Activated naive CD4-positive, alpha-beta T cell treated with anti-CD3 and anti-CD28 coated beads for 36 hours (primary cell): Measurements from ENCODE around the gene GABBR2. TPM values are rescaled to one million over a fixed set of nuclear protein-coding genes. Genes with fewer than 3 reads are reported as not detected.

Experiments
- CTCF ChIA-PET: fragments of 350-600 bp; sonication (Branson Sonifier 250); formaldehyde crosslinking; loops from one replicate; lab custom pipeline; 2021; ENCODE audit warnings: antibody characterized with exemption; lab: Charles Lee
- DNase-seq: peaks from one replicate; pipeline ENCODE4 v3.0.0-alpha.2; 2020
- H3K27ac Mint-ChIP-seq: one replicate; pipeline ENCODE4 v1.8.0; 2021; ENCODE audit warnings: mild to moderate bottlenecking, mixed read lengths
- H3K27me3 Mint-ChIP-seq: one replicate; pipeline ENCODE4 v1.8.0; 2021; ENCODE audit warnings: low read depth, mixed read lengths
- H3K36me3 Mint-ChIP-seq: one replicate; pipeline ENCODE4 v1.8.0; 2021; ENCODE audit warnings: low read depth, mixed read lengths
- H3K4me1 Mint-ChIP-seq: one replicate; pipeline ENCODE4 v1.8.0; 2021; ENCODE audit warnings: low read depth, mixed read lengths
- H3K4me3 Mint-ChIP-seq: one replicate; pipeline ENCODE4 v1.8.0; 2021; ENCODE audit warnings: mild to moderate bottlenecking, moderate library complexity, mixed read lengths
- H3K9me3 Mint-ChIP-seq: one replicate; pipeline ENCODE4 v1.8.0; 2021; ENCODE audit warnings: mixed read lengths
- intact Hi-C: fragments of 100-400 bp; cut with micrococcal nuclease; formaldehyde crosslinking; loops from one replicate; pipeline ENCODE4 v1.15.1; 2023
- total RNA-seq, 2 experiments: library from RNA; stranded (reverse); gene quantifications; one replicate each; pipeline ENCODE4 v1.2.3, GENCODE V29; 2021

GABBR2 gene
- total RNA-seq, 2 experiments from 2014 or later: not detected

DNA sequence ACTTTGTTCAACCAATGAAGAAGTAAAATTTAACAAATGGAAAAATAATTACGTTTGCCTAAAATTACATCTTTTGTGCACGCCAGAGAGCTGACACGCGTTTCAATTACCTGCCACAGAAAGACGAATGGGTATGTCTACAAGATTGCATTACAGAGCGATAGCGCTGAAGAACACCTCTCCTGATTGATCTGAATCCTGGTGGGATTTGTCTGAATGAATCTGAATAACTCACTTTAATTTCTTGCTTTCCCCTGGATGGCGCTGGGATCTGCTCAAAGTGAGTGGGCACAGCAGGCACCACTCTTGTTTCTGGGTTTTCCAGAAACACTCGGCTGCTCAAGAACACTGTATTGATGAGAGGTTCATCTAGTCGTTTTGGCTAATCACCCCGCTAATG, 304.5 kb downstream of the GABBR2 start:
- Mint-ChIP-seq H3K4me3 (no peak overlapping the region), H3K9me3 (no peaks in the 10 kb centered on the region), H3K4me1 (no peaks in the 10 kb centered on the region), H3K27ac (no peak overlapping the region), H3K27me3 (peaks cover 3% of the 10 kb centered on the region), H3K36me3 (no peaks in the 10 kb centered on the region)
- CTCF ChIA-PET: interaction anchor here (0.7 kb wide), 1 partner anchor 495 kb away, joined by 4 read pairs; no protein-coding TSS in a partner anchor
- intact Hi-C loops: no loop called here
- no peak for DNase-seq

DNA sequence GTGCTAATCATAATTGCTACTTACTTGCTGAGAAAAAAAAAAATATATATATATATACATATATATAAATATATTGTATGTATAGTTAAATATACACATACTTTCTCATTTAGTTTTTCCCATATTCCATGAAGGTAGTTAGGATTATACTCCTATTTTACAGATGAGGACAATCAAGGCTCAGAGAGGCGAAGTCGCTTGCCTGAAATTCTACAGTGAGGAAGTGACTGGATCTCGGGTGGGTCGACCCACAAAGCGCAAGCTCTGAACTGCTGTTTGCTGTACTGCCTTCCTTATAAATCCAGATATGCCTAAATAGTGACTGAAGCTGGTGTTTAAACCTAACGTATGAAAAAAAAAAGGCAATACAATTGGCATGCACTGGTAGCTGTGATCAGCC, 305.0 kb downstream of the GABBR2 start:
- Mint-ChIP-seq H3K27me3 (peaks cover 3% of the 10 kb centered on the region), H3K9me3 (no peaks in the 10 kb centered on the region), H3K36me3 (no peaks in the 10 kb centered on the region), H3K4me1 (no peaks in the 10 kb centered on the region), H3K27ac (no peak overlapping the region), H3K4me3 (no peak overlapping the region)
- intact Hi-C loops: no loop called here
- DNase-seq: no peak
- CTCF ChIA-PET: interaction anchor here (0.7 kb wide), 1 partner anchor 496 kb away, joined by 4 read pairs; no protein-coding TSS in a partner anchor

DNA sequence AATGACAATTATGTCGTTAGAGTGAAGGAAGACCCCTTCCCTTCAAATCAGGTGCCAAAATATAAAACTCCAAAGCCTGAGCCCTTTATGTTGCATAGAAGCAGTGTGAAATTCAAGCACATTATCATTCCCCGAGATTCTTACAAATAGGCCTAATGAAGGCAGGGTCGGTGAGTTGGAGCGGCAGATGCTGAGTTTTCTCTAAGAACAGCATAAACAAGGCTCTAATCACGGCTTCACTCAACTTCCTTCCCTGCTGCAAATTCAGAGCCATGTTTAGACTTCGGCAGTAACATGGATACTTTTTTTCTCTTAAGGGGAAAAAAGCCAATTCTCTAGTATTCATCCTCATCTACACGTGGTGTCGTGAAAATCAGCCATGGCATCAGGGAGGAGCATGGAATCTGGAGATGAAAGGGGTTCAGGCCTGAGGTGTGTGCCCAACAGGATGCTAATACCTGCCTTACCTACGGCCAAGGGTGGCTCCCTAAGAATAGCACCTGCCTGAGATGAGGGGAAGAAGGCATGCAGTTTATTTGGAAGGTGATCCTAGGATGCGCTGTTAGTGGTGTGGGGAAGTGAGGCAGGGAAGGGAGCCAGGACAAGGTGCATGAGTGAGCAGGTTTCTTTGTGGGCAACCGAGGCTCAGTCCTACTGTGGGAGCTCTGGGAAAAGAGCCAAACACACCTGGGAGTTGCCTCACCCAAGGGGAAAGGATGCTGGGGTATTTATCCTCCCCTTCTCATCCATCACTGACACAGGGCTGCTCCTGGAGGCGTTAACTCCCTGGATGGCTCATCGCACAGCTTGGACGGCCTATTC, 306.5 kb downstream of the GABBR2 start:
- Mint-ChIP-seq H3K36me3 (no peaks in the 10 kb centered on the region), H3K9me3 (no peaks in the 10 kb centered on the region), H3K4me3 (no peak overlapping the region), H3K4me1 (no peaks in the 10 kb centered on the region), H3K27ac (no peak overlapping the region), H3K27me3 (peaks cover 7% of the 10 kb centered on the region)
- CTCF ChIA-PET: no interaction called here
- DNase-seq: no peak
- intact Hi-C loops: no loop called here

DNA sequence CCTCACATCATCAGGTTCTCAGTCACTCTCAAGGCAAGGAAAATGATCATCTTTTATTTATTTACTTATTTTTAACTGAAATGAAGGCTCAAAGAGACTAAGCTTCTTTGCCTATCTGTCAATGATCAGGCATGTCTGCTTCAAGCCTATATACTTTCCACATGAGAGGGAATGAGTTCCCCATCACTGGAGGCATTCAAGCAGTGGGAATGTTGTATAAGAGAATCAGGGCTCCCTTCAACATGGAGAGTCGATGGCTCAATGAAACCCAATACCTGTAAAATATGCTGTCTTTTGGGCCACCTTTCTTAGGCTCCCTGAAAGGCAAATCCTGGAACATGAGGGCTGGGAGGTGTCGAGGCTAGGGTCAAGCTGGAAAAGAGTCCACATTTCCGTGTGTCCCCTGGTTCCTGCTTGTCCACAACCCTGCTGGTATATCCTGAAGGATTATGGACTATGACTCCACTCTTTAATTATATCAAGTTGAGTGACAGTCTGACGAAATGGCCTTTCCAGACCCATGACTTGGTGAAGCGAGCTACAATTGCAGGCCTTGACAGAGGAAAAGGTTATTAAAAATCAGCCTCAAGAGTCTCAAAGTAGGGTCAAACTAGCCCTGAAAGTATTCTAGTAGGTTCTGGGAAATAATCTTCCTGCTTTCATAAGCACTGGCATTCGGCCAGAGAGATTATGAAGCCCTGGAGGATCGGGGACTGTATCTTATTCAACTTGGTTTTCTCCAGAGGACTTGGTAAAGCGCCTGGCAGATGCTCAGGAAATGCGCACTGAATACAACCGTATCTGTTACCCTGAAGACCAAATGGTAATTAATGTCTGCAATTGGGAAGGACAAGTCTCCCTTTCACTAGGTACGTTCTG, 307.4 kb downstream of the GABBR2 start:
- CTCF ChIA-PET: interaction anchor here (0.6 kb wide), 1 partner anchor 327 kb away, joined by 3 read pairs; no protein-coding TSS in a partner anchor
- peaks cover 7% of the 10 kb centered on the region for H3K27me3 Mint-ChIP-seq
- no peaks in the 10 kb centered on the region for H3K36me3 Mint-ChIP-seq
- no peaks in the 10 kb centered on the region for H3K4me1 Mint-ChIP-seq
- no peaks in the 10 kb centered on the region for H3K9me3 Mint-ChIP-seq
- H3K27ac Mint-ChIP-seq: no peak overlapping the region
- no peak for DNase-seq
- H3K4me3 Mint-ChIP-seq: no peak overlapping the region
- intact Hi-C loops: no loop called here

DNA sequence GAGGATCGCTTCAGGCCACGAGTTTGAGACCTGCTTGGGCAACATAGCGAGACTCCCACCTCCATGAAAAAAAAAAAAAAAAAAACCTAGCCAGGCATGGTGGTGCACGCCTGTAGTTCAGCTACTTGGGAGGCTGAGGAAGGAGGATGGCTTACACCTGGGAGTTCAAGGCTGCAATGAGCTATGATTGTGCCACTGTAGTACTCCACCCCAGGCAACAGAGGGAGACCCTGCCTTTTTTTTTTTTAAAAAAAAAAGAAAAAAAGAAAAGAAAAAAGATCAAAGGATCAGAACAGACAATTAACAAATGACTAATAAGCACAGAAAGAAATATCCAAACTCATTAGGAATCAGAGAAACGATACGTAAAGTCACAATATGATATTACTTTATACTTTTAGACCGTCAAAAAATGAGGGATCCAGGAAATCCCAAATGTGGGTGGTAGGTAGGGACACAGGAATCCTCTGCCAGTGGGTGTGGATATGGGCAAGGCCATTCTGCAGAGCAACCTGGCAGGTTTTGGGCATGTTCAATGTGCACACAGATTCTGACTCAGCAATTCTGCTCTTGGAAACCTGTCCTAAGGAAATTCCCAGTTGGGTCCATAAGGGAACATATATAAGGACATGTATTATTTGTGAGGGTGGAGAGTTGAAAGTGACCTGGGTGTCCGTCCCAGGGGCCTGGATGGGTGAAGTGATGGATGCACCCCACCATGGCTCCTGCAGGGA, 308.6 kb downstream of the GABBR2 start:
- Mint-ChIP-seq H3K27me3 (peaks cover 7% of the 10 kb centered on the region), H3K4me3 (no peak overlapping the region), H3K36me3 (no peaks in the 10 kb centered on the region), H3K4me1 (no peaks in the 10 kb centered on the region), H3K27ac (no peak overlapping the region), H3K9me3 (no peaks in the 10 kb centered on the region)
- DNase-seq: no peak
- intact Hi-C loops: no loop called here
- CTCF ChIA-PET: interaction anchor here (0.6 to 0.7 kb wide), 2 partner anchors 9 to 43 kb away, joined by 3 read pairs; no protein-coding TSS in a partner anchor

DNA sequence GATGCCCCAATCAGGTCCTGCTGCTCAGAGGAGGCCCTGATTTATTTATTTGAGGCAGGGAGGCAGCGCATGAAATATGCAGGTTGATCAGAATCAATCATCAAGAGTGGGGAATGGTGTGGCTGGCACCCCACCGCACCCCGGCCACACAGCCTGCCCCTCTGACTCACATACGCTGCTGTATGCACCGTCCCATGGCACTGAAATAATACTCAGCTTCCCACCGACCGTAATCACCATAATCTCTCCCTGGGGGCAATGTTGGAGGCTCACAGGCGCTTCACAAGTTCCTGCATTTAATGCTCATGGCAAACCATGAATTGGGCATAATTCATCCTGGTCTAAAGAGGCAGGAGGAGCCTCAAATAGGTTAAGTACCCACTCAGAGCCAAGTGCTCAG, 312.1 kb downstream of the GABBR2 start:
- H3K4me3 Mint-ChIP-seq: no peak overlapping the region
- H3K36me3 Mint-ChIP-seq: no peaks in the 10 kb centered on the region
- peaks cover 7% of the 10 kb centered on the region for H3K27me3 Mint-ChIP-seq
- no peak overlapping the region for H3K27ac Mint-ChIP-seq
- CTCF ChIA-PET: no interaction called here
- no peak for DNase-seq
- peaks cover 4% of the 10 kb centered on the region for H3K9me3 Mint-ChIP-seq
- H3K4me1 Mint-ChIP-seq: peaks cover 6% of the 10 kb centered on the region
- intact Hi-C loops: no loop called here

DNA sequence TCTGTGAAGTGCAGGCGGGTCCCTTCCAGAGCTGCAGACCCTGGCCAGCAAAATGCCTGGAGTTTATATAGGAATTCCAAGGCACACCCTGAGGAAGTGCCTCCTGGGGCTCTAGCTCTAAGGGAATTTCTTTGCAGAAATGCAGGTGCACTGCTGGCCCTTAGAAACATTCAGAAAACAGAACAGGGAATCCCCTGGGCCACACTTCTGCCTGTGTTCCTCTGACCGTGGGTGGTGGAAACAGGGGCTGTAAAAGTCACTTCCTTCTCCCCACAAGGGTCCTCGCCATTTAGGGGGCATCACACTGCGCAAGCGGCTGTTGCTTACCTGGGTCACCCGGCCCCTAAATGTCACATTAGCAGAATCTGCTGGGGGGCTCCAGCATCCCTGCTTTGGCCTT, 312.5 kb downstream of the GABBR2 start:
- CTCF ChIA-PET: no interaction called here
- intact Hi-C loops: no loop called here
- Mint-ChIP-seq H3K27ac (no peak overlapping the region), H3K4me3 (no peak overlapping the region), H3K36me3 (no peaks in the 10 kb centered on the region), H3K4me1 (peaks cover 10% of the 10 kb centered on the region), H3K27me3 (peaks cover 7% of the 10 kb centered on the region), H3K9me3 (peaks cover 4% of the 10 kb centered on the region)
- no peak for DNase-seq

DNA sequence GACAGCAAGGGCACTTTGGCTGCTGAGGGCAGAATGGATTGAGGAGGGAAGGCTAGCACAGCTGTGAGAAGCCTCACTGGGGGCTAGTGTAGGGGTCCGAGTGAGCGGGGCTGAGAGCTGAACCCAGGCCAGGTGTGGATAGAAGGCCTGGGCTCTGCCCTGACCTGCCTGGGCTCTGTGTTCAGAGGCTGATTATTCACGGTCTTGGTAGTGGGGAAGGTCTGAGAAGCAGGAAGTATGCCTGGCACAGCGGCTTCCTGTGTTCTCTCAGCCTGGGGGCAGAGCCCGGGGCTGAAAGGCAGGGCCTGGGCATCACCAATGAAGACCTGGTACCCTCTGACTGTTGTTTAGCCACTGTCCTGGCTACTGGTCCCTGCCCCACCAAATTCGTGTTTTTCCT, 316.9 kb downstream of the GABBR2 start:
- Mint-ChIP-seq H3K4me1 (peaks cover 11% of the 10 kb centered on the region), H3K27ac (peak overlapping the region; percentile 47), H3K27me3 (no peaks in the 10 kb centered on the region), H3K36me3 (no peaks in the 10 kb centered on the region), H3K4me3 (no peak overlapping the region), H3K9me3 (peaks cover 4% of the 10 kb centered on the region)
- peak; percentile 29 for DNase-seq
- intact Hi-C loops: no loop called here
- CTCF ChIA-PET: no interaction called here

DNA sequence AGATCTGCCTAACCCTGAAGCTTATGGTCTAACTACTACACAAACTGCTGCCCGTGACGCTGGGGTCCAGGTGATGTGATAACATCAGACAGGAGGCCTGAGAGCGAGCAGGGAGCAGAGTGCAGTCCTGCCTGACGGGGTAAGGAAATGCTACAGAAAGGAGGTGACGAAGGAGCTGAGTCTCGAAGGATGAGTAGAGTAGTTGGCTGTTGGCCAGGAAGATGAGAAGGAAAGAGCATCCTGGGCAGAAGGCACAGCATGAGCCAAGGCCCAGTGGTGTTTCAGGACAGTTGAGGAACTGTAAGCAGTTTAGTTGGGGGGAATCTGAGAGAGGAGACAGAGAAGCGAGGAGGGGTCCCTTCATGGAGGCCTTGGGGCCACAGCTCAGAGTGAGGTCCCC, 317.3 kb downstream of the GABBR2 start:
- Mint-ChIP-seq H3K4me3 (no peak overlapping the region), H3K36me3 (no peaks in the 10 kb centered on the region), H3K27me3 (no peaks in the 10 kb centered on the region), H3K9me3 (peaks cover 4% of the 10 kb centered on the region), H3K4me1 (peaks cover 11% of the 10 kb centered on the region), H3K27ac (peak overlapping the region; percentile 47)
- CTCF ChIA-PET: no interaction called here
- DNase-seq: no peak
- intact Hi-C loops: no loop called here

DNA sequence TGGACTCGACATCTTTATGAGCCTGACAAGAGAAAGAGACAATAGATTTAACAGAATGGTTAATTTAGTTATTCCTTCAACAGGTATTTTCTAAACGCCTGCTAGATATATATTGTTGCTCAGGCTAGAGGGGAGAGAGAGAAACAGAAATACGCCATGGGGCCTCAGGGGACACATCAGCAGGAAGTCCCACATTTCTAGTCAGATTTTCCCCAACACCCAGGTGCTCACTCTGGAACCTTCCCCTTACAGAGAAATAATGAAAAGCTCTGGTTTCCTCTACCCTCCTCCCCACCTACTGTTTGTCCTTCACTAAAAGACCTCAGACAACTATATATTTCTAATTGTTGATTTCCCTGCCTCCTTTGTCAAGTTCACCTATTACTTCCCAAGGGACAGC, 323.0 kb downstream of the GABBR2 start:
- intact Hi-C loops: no loop called here
- CTCF ChIA-PET: no interaction called here
- Mint-ChIP-seq H3K27me3 (no peaks in the 10 kb centered on the region), H3K36me3 (no peaks in the 10 kb centered on the region), H3K9me3 (no peaks in the 10 kb centered on the region), H3K4me3 (no peak overlapping the region), H3K4me1 (no peaks in the 10 kb centered on the region), H3K27ac (no peak overlapping the region)
- DNase-seq: no peak

DNA sequence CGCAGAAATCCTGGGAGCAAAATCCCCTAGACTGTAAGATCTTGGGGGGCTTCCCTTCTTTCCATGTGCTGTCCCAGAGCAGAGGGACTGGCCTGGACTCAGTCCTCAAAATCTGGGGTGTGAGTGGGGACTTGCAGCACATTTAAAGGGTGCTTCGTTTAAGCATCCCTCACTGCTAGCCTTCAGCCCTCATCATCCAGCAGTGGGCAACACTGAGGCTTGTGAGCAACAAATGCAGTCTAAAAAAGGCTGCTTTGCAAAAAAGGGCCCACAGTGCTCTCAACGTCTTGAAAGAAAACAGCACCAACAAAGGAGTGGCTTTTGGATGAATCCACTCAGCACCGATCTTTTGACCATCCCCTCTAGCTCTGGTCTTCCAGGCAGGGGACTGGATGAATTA, 325.0 kb downstream of the GABBR2 start:
- Mint-ChIP-seq H3K27ac (no peak overlapping the region), H3K4me3 (no peak overlapping the region), H3K9me3 (no peaks in the 10 kb centered on the region), H3K27me3 (no peaks in the 10 kb centered on the region), H3K36me3 (no peaks in the 10 kb centered on the region), H3K4me1 (no peaks in the 10 kb centered on the region)
- no peak for DNase-seq
- CTCF ChIA-PET: interaction anchor here (0.6 kb wide), 1 partner anchor 1020 kb away, joined by 4 read pairs; no protein-coding TSS in a partner anchor
- intact Hi-C loops: no loop called here
